OCI-LY3 (cell line): ENCODE measurements around the gene GRID1.

Experiments
- H2AFZ ChIP-seq: fragments of 200-600, 300-600 bp; shearing (Covaris generic); 2 replicates; pipeline ENCODE4 v1.6.0; 2014; ENCODE audit warnings: antibody characterized with exemption, low read depth, low read length
- H3K27ac ChIP-seq: fragments of 200-600, 300-600 bp; sonication (generic); 2 replicates; pipeline ENCODE4 v1.5.1; 2014; ENCODE audit warnings: mild to moderate bottlenecking, low read length, moderate library complexity, mixed read lengths
- H3K27me3 ChIP-seq: fragments of 200-600, 300-600 bp; sonication (generic); 2 replicates; pipeline ENCODE4 v1.6.1; 2014; ENCODE audit warnings: low read depth, low read length, mixed read lengths
- H3K36me3 ChIP-seq: fragments of 200-600, 300-600 bp; sonication (generic); replicated peaks from 2 replicates; pipeline ENCODE3; 2014; ENCODE audit warnings: low read depth, low read length, mixed read lengths
- H3K4me1 ChIP-seq: fragments of 300-600, 200-600 bp; sonication (generic); 2 replicates; pipeline ENCODE4 v1.6.1; 2014; ENCODE audit warnings: low read length, mixed read lengths
- H3K4me2 ChIP-seq: fragments of 200-600, 300-600 bp; sonication (generic); 2 replicates; pipeline ENCODE4 v1.6.1; 2014; ENCODE audit warnings: low read length, mixed read lengths
- H3K4me3 ChIP-seq: fragments of 300-600, 200-600 bp; sonication (generic); 2 replicates; pipeline ENCODE4 v1.5.1; 2014; ENCODE audit warnings: antibody characterized with exemption, mild to moderate bottlenecking, low read length, moderate library complexity
- H3K79me2 ChIP-seq: fragments of 300-600, 200-600 bp; shearing (Covaris generic); 2 replicates; pipeline ENCODE4 v1.6.1; 2014; ENCODE audit warnings: mild to moderate bottlenecking, low read length, mixed read lengths
- H3K9ac ChIP-seq: fragments of 300-600, 200-600 bp; shearing (Covaris generic); 2 replicates; pipeline ENCODE4 v1.6.0; 2014; ENCODE audit warnings: mild to moderate bottlenecking, low read length, moderate library complexity
- H3K9me3 ChIP-seq: fragments of 200-600, 300-600 bp; shearing (Covaris generic); 2 replicates; pipeline ENCODE4 v1.6.1; 2014; ENCODE audit warnings: low read length, mixed read lengths; ENCODE audit not compliant: insufficient read depth
- H4K20me1 ChIP-seq: fragments of 200-600, 300-600 bp; sonication (generic); 2 replicates; pipeline ENCODE4 v1.6.1; 2016; ENCODE audit warnings: low read length, mixed read lengths; ENCODE audit not compliant: insufficient read depth
- CTCF ChIP-seq: fragments of 200-600, 300-600 bp; sonication (generic); IDR thresholded peaks from 2 replicates; pipeline ENCODE4 v1.5.1; 2014; ENCODE audit warnings: antibody characterized with exemption, low read length, low read depth
- EZH2phosphoT487 ChIP-seq: fragments of 200-600 bp; shearing (Covaris generic); IDR thresholded peaks from 2 replicates; pipeline ENCODE4 v1.6.1; 2018; ENCODE audit warnings: antibody characterized with exemption, mixed run types, low read depth

The GRID1 gene

GRCh38 chr10:86316274-86316835, 50.2 kb downstream of the GRID1 start:
- Histone ChIP-seq H3K4me1 (no peaks in the 10 kb centered on the region), H3K27me3 (no peaks in the 10 kb centered on the region), H4K20me1 (no peaks in the 10 kb centered on the region), H3K9ac (no peak overlapping the region), H3K4me2 (no peak overlapping the region), H2AFZ (no peak overlapping the region), H3K9me3 (no peaks in the 10 kb centered on the region), H3K79me2 (no peaks in the 10 kb centered on the region), H3K36me3 (no peaks in the 10 kb centered on the region), H3K4me3 (no peak overlapping the region), H3K27ac (no peak overlapping the region)
- TF ChIP-seq EZH2phosphoT487 (no peak), CTCF (no peak)

- Histone ChIP-seq H4K20me1 (no peaks in the 10 kb centered on the region), H3K36me3 (no peaks in the 10 kb centered on the region), H2AFZ (no peak overlapping the region), H3K4me3 (no peak overlapping the region), H3K9ac (no peak overlapping the region), H3K4me1 (no peaks in the 10 kb centered on the region), H3K27ac (no peak overlapping the region), H3K4me2 (no peak overlapping the region), H3K27me3 (no peaks in the 10 kb centered on the region), H3K79me2 (no peaks in the 10 kb centered on the region), H3K9me3 (no peaks in the 10 kb centered on the region)
- TF ChIP-seq EZH2phosphoT487 (no peak), CTCF (no peak)
Observed at GRCh38 chr10:86315549-86315942, 51.0 kb downstream of the GRID1 start.

- Histone ChIP-seq H3K36me3 (no peaks in the 10 kb centered on the region), H4K20me1 (no peaks in the 10 kb centered on the region), H3K4me1 (no peaks in the 10 kb centered on the region), H3K4me2 (no peak overlapping the region), H3K9me3 (no peaks in the 10 kb centered on the region), H3K79me2 (no peaks in the 10 kb centered on the region), H2AFZ (no peak overlapping the region), H3K9ac (no peak overlapping the region), H3K27me3 (no peaks in the 10 kb centered on the region), H3K27ac (no peak overlapping the region), H3K4me3 (no peak overlapping the region)
- TF ChIP-seq CTCF (no peak), EZH2phosphoT487 (no peak)
Observed at GRCh38 chr10:86314616-86315548, 51.7 kb downstream of the GRID1 start.

- no peaks in the 10 kb centered on the region for H3K79me2 ChIP-seq
- no peaks in the 10 kb centered on the region for H3K9me3 ChIP-seq
- H3K36me3 ChIP-seq, result no peaks in the 10 kb centered on the region
- H3K4me3 ChIP-seq, result no peak overlapping the region
- H3K9ac ChIP-seq, result no peak overlapping the region
- H3K27me3 ChIP-seq, result no peaks in the 10 kb centered on the region
- H3K4me1 ChIP-seq, result no peaks in the 10 kb centered on the region
- H3K4me2 ChIP-seq, result no peak overlapping the region
- no peak overlapping the region for H3K27ac ChIP-seq
- no peaks in the 10 kb centered on the region for H4K20me1 ChIP-seq
- H2AFZ ChIP-seq, result no peak overlapping the region
- no peak for TF ChIP-seq CTCF
- TF ChIP-seq EZH2phosphoT487, result no peak
Observed at GRCh38 chr10:86313621-86314041, 53.0 kb downstream of the GRID1 start.
